H9 (cell line): ENCODE results near the gene CCT4. TPM values are rescaled to one million over a fixed set of nuclear protein-coding genes. Genes with fewer than 3 reads are reported as not detected.

Experiments
- DNase-seq: peaks from one replicate; pipeline ENCODE4 v3.0.0-alpha.2; 2017
- H2AFZ ChIP-seq: one replicate; pipeline ENCODE4 v1.6.1; 2013; ENCODE audit warnings: mild to moderate bottlenecking, low read length, control low read depth, moderate library complexity
- H2AK5ac ChIP-seq: 2 replicates; pipeline ENCODE4 v1.6.1; 2013; ENCODE audit warnings: low read length, control low read depth, mixed read lengths; ENCODE audit not compliant: insufficient read length
- H2BK120ac ChIP-seq: one replicate; pipeline ENCODE4 v1.6.1; 2013; ENCODE audit warnings: low read depth, mild to moderate bottlenecking, low read length, control low read depth, inconsistent platforms; ENCODE audit not compliant: poor library complexity, severe bottlenecking
- H2BK12ac ChIP-seq: 2 replicates; pipeline ENCODE4 v1.6.1; 2013; ENCODE audit warnings: low read length, control low read depth, mixed read lengths, low read depth; ENCODE audit not compliant: insufficient read length
- H2BK15ac ChIP-seq: 2 replicates; pipeline ENCODE4 v1.6.1; 2013; ENCODE audit warnings: low read depth, low read length, control low read depth
- H2BK20ac ChIP-seq: one replicate; pipeline ENCODE4 v1.6.1; 2013; ENCODE audit warnings: low read depth, mild to moderate bottlenecking, low read length, control low read depth, inconsistent platforms; ENCODE audit not compliant: poor library complexity, severe bottlenecking
- H2BK5ac ChIP-seq: 2 replicates; pipeline ENCODE4 v1.6.1; 2013; ENCODE audit warnings: low read length, control low read depth, mixed read lengths; ENCODE audit not compliant: insufficient read length
- H3K14ac ChIP-seq: 2 replicates; pipeline ENCODE4 v1.6.1; 2013; ENCODE audit warnings: low read length, control low read depth; ENCODE audit not compliant: insufficient read depth
- H3K18ac ChIP-seq: 2 replicates; pipeline ENCODE4 v1.6.1; 2013; ENCODE audit warnings: low read depth, mild to moderate bottlenecking, mixed read lengths, low read length, control low read depth; ENCODE audit not compliant: insufficient read length
- H3K23ac ChIP-seq: 2 replicates; pipeline ENCODE4 v1.6.1; 2013; ENCODE audit warnings: low read length, control low read depth, mixed read lengths, low read depth; ENCODE audit not compliant: insufficient read length
- H3K23me2 ChIP-seq: 2 replicates; pipeline ENCODE4 v1.6.1; 2013; ENCODE audit warnings: low read depth, mild to moderate bottlenecking, mixed read lengths, low read length, control low read depth; ENCODE audit not compliant: insufficient read length, poor library complexity, severe bottlenecking
- H3K27ac ChIP-seq: 2 replicates; pipeline ENCODE4 v1.5.1; 2013; ENCODE audit warnings: low read length, control low read depth, mixed read lengths, low read depth; ENCODE audit not compliant: insufficient read length
- H3K27me3 ChIP-seq: 2 replicates; pipeline ENCODE4 v1.6.1; 2013; ENCODE audit warnings: low read length, control low read depth, inconsistent platforms; ENCODE audit not compliant: insufficient read depth
- H3K4ac ChIP-seq: 2 replicates; pipeline ENCODE4 v1.6.1; 2013; ENCODE audit warnings: low read depth, mild to moderate bottlenecking, control low read depth, inconsistent platforms, low read length, moderate library complexity
- H3K4me1 ChIP-seq: 2 replicates; pipeline ENCODE4 v1.6.1; 2013; ENCODE audit warnings: low read length, control low read depth, inconsistent platforms; ENCODE audit not compliant: insufficient read depth
- H3K4me2 ChIP-seq: 2 replicates; pipeline ENCODE4 v1.6.1; 2013; ENCODE audit warnings: low read length, control low read depth, mixed read lengths; ENCODE audit not compliant: insufficient read length, insufficient read depth
- H3K56ac ChIP-seq: 2 replicates; pipeline ENCODE4 v1.6.1; 2013; ENCODE audit warnings: low read depth, mild to moderate bottlenecking, mixed read lengths, low read length, control low read depth; ENCODE audit not compliant: insufficient read length
- H3K79me1 ChIP-seq: 2 replicates; pipeline ENCODE4 v1.6.1; 2013; ENCODE audit warnings: low read depth, mild to moderate bottlenecking, moderate library complexity, low read length, control low read depth, inconsistent platforms; ENCODE audit not compliant: insufficient read depth, poor library complexity, severe bottlenecking
- H3K79me2 ChIP-seq: 2 replicates; pipeline ENCODE4 v1.6.1; 2013; ENCODE audit warnings: low read length, control low read depth, inconsistent platforms; ENCODE audit not compliant: insufficient read depth
- H3K9ac ChIP-seq: 2 replicates; pipeline ENCODE4 v1.6.1; 2013; ENCODE audit warnings: low read length, control low read depth, mixed read lengths; ENCODE audit not compliant: insufficient read length; ENCODE audit errors: extremely low read depth
- H3K9me3 ChIP-seq: one replicate; pipeline ENCODE4 v1.6.1; 2013; ENCODE audit warnings: low read depth, low read length, inconsistent platforms; ENCODE audit not compliant: control insufficient read depth
- H3T11ph ChIP-seq: one replicate; pipeline ENCODE4 v1.6.1; 2013; ENCODE audit warnings: mild to moderate bottlenecking, low read length, control low read depth, inconsistent platforms
- H4K20me1 ChIP-seq: one replicate; pipeline ENCODE4 v1.6.1; 2013; ENCODE audit not compliant: control insufficient read depth, insufficient read length, insufficient read depth
- H4K5ac ChIP-seq: 2 replicates; pipeline ENCODE4 v1.6.1; 2013; ENCODE audit warnings: low read depth, mild to moderate bottlenecking, mixed read lengths, low read length, control low read depth; ENCODE audit not compliant: insufficient read length
- H4K8ac ChIP-seq: replicated peaks from 2 replicates; pipeline ENCODE4 v1.6.1; 2013; ENCODE audit warnings: low read length, control low read depth, mixed read lengths, low read depth; ENCODE audit not compliant: insufficient read length
- H4K91ac ChIP-seq: 2 replicates; pipeline ENCODE4 v1.6.1; 2013; ENCODE audit warnings: low read depth, mild to moderate bottlenecking, moderate library complexity, mixed read lengths, low read length, control low read depth; ENCODE audit not compliant: insufficient read length
- H3K27ac Mint-ChIP-seq, 3 experiments: 2 replicates in 2 of 3; 3 replicates in 1 of 3; pipeline ENCODE4 v1.8.0; 2020 to 2021; ENCODE audit warnings: mixed read lengths in 3 of 3, mild to moderate bottlenecking in 1 of 3, moderate library complexity in 1 of 3
- H3K27me3 Mint-ChIP-seq: 2 replicates; pipeline ENCODE4 v1.8.0; 2021; ENCODE audit warnings: low read depth, mild to moderate bottlenecking, moderate library complexity, mixed read lengths
- H3K36me3 Mint-ChIP-seq, 3 experiments: 2 replicates in 2 of 3; 3 replicates in 1 of 3; pipeline ENCODE4 v1.8.0; 2020 to 2021; ENCODE audit warnings: low read depth in 3 of 3, mixed read lengths in 3 of 3; ENCODE audit not compliant: insufficient read depth in 1 of 3
- H3K4me1 Mint-ChIP-seq, 2 experiments: 2 replicates each; pipeline ENCODE4 v1.8.0; 2020; ENCODE audit warnings: mixed read lengths in 2 of 2
- H3K4me3 Mint-ChIP-seq, 2 experiments: 2 replicates in 1 of 2; 3 replicates in 1 of 2; pipeline ENCODE4 v1.8.0; 2020 to 2021; ENCODE audit warnings: mild to moderate bottlenecking in 2 of 2, mixed read lengths in 2 of 2, moderate library complexity in 1 of 2
- H3K9me3 Mint-ChIP-seq, 2 experiments: 2 replicates in 1 of 2; 3 replicates in 1 of 2; pipeline ENCODE4 v1.8.0; 2020; ENCODE audit warnings: mild to moderate bottlenecking in 2 of 2, mixed read lengths in 2 of 2, moderate library complexity in 1 of 2
- total RNA-seq: library from RNA; stranded (reverse); gene quantifications from 2 replicates; pipeline ENCODE4 v1.2.1, GENCODE V29; 2021
- TF ChIP-seq, protein P1 (sequence below): fragments of 200-600 bp; sonication (generic); conservative IDR thresholded peaks from 3 replicates; pipeline ENCODE4 v1.8.0; 2021; ENCODE audit warnings: antibody characterized with exemption, mild to moderate bottlenecking

Gene CCT4
- total RNA-seq, 1 experiment from 2014 or later, result 360 TPM

GRCh38 chr2:61922714-61923113 is 34.3 kb upstream of the CCT4 start:
- H3K14ac ChIP-seq, result no peak overlapping the region
- H3K9me3 ChIP-seq, result no peaks in the 10 kb centered on the region
- H3K4ac ChIP-seq, result no peak overlapping the region
- no peak overlapping the region for H4K5ac ChIP-seq
- H3K27me3 ChIP-seq, result no peaks in the 10 kb centered on the region
- no peak for DNase-seq
- H4K8ac ChIP-seq, result no peak overlapping the region
- Mint-ChIP-seq H3K4me1 (peaks cover 28 to 32% of the 10 kb centered on the region in 2 experiments), H3K36me3 (peaks cover 14 to 31% (median 28%) of the 10 kb centered on the region in 3 experiments), H3K9me3 (peaks cover 13 to 19% of the 10 kb centered on the region in 2 experiments), H3K27me3 (no peaks in the 10 kb centered on the region), H3K4me3 (no peak overlapping the region), H3K27ac (no peak overlapping the region)
- no peak overlapping the region for H3K23ac ChIP-seq
- no peak overlapping the region for H2BK20ac ChIP-seq
- H2BK5ac ChIP-seq, result no peak overlapping the region
- H3K56ac ChIP-seq, result no peak overlapping the region
- H3K23me2 ChIP-seq, result no peaks in the 10 kb centered on the region
- H3K4me2 ChIP-seq, result no peak overlapping the region
- no peak overlapping the region for H2BK120ac ChIP-seq
- H3T11ph ChIP-seq, result no peak overlapping the region
- no peak overlapping the region for H2AFZ ChIP-seq
- no peak overlapping the region for H2BK15ac ChIP-seq
- H2AK5ac ChIP-seq, result no peak overlapping the region
- no peaks in the 10 kb centered on the region for H4K20me1 ChIP-seq
- H2BK12ac ChIP-seq, result no peak overlapping the region
- H3K4me1 ChIP-seq, result no peaks in the 10 kb centered on the region
- H3K79me1 ChIP-seq, result no peaks in the 10 kb centered on the region
- H3K27ac ChIP-seq, result no peak overlapping the region
- no peak overlapping the region for H3K9ac ChIP-seq
- H4K91ac ChIP-seq, result no peak overlapping the region
- no peak overlapping the region for H3K18ac ChIP-seq
- H3K79me2 ChIP-seq, result no peaks in the 10 kb centered on the region
- TF ChIP-seq, protein P1, sequence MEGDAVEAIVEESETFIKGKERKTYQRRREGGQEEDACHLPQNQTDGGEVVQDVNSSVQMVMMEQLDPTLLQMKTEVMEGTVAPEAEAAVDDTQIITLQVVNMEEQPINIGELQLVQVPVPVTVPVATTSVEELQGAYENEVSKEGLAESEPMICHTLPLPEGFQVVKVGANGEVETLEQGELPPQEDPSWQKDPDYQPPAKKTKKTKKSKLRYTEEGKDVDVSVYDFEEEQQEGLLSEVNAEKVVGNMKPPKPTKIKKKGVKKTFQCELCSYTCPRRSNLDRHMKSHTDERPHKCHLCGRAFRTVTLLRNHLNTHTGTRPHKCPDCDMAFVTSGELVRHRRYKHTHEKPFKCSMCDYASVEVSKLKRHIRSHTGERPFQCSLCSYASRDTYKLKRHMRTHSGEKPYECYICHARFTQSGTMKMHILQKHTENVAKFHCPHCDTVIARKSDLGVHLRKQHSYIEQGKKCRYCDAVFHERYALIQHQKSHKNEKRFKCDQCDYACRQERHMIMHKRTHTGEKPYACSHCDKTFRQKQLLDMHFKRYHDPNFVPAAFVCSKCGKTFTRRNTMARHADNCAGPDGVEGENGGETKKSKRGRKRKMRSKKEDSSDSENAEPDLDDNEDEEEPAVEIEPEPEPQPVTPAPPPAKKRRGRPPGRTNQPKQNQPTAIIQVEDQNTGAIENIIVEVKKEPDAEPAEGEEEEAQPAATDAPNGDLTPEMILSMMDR, result no peak
